ENCODE results near the gene TNNC2.
"Not testable (repeated sequence)": the region's sequence is repeated elsewhere in the genome, so short reads cannot be mapped to it uniquely, and the experiment has no call there.

TNNC2 gene

DNA sequence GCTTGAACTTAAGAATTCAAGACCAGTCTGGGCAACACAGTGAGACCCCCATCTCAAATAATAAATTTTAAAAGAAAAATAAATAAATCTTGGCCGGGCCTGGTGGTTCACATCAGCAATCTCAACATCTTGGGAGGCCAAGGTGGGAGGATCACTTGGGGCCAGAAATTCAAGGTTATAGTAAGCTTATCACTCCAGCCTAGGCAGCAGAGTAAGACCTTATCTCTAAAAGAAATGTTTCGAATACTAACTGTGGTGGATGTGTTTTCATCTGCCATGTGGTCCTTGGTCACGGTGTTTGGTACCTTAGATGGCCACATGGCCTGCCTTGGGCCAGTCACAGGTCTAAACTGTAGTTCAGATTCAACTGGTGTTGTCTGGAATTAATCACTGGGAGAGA lies 8.9 kb downstream of the TNNC2 start:
- DNase-seq: no peak

- no peak for DNase-seq
These were observed 9.5 kb downstream of the TNNC2 start for GRCh38 chr20:45817376-45818194.

DNA sequence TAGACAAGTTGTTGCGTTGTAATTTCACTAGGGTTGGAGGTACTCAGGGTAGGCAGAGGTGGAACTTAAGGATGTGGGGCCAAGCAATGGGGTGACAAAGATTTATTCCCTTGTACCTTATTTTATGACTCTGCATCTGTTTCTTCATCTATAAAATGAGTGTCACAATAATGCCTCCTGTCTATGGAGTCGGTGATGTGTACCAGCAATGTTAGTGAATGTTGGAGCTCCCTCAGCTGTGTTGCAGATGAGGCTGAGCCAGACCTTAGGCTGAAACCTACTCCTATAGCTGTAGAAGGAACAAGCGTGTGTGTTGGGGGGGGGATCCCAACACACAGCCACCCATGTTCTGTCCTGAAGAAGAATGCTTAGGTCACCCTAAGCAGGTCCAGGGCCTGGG lies 10.2 kb downstream of the TNNC2 start:
- DNase-seq: no peak

DNA sequence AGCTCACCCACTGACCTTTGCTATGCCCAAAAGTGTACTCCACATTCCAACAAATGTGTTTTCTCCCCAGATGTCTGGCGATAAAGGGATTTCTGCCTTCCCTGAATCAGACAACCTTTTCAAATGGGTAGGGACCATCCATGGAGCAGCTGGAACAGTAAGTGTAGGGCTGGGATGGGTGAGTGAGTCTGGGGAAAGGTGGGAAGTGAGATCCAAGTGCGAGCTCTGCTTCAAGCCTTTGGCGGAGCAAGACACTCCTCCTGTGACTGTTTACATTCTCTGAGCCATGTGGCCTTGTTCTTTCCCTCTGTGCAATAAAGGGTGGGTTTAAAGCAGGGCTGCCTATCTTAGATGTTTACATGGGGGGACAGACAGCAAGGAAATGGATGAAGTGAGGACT lies 12.8 kb downstream of the TNNC2 start:
- DNase-seq: no peak

DNA sequence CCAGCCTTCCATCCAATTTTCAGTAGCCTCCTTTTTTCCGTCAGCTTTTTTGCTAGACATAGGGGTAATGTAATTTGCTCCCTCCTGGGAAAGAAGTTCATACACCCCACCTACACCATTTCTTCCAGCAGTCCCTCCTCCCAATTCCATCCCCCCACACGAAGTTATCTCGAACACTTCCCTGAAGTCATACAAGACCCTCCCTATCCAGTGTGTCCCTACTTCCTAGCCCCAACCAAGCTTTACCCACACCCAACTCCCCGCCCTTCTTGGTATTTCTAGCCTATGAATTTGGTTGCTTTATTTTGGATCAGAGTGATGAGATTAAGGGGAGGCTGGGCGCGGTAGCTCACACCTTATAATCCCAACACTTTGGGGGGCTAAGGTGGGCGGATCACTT lies 13.6 kb downstream of the TNNC2 start:
- no peak for DNase-seq

- no peak for DNase-seq
These were observed 14.1 kb downstream of the TNNC2 start for GRCh38 chr20:45813006-45813340.

DNA sequence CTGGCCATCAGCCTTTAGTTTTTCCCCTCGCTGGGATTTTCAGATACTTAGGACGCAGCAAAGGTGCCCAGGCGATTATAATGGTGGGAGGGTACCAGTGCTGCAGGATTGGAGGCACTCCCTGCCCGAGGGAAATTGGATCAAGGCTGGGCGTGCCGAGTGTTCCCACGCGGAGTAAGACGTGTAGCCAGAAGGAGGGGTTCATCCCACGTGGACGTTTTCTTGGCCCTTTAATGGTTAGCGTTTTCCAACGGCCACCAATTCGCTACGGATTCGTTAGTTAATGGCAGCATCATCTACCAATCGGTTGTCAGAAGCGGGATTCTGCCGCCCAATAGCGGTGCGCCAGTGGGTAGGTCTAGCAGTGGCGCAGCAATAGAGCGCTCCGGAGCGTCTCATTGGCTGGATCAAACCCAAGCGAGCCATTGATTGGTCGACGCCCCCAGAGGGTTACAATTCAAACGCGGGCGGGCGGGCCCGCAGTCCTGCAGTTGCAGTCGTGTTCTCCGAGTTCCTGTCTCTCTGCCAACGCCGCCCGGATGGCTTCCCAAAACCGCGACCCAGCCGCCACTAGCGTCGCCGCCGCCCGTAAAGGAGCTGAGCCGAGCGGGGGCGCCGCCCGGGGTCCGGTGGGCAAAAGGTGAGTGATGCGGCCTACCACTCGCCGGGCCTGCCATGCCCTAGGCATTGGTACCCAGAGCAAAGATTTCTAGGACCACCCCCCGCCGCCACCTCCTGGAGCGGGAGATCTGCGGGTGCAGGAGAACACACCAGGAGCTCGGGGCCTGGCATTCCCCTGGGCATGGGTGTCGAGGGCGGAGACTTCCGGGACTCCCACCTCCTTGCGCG lies 14.7 kb downstream of the TNNC2 start, which contains the start of gene UBE2C:
Gene UBE2C (plus strand): TSS at position 488 of the 849 bp plus-strand sequence. CDS start 52 bp downstream, at position 540.
- peak; percentile 97 for DNase-seq

DNA sequence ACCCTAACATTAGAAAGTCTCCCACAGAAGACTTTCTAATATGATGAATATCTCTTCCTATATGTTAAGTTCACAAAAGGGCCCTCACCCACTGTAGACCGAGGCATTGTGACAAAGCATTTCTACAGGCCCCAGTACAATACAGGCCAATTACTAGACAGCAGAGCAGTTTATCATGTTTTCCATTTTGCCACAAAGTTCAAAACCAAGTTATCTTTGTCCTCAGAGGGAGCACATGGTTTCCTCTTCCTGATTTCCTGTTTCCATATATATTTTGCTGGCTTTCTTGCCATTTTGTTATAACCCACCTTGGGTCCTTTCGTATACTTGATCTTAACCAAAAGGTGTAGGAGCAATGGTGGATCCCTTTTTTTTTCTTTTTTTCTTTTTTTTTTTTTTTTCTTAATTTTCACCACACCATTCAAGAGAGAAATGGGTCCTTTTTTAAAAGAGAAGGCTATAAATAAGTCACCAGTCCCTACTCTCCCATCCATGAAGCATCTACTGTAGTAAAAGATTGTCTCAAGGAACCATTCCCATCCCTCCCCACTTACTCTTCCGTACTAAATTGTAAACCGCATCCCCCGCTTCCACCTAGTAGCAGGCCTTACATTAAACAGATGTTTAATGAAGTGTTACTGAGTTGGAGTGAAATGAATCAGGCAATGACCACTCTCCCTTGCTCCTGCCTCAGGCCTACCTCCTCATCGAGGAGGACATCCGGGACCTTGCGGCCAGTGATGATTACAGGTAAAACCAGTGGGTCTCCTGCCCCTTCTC lies 16.7 kb downstream of the TNNC2 start:
- no peak for DNase-seq

- DNase-seq: no peak
These were observed 25.3 kb downstream of the TNNC2 start for GRCh38 chr20:45801851-45802250.

DNA sequence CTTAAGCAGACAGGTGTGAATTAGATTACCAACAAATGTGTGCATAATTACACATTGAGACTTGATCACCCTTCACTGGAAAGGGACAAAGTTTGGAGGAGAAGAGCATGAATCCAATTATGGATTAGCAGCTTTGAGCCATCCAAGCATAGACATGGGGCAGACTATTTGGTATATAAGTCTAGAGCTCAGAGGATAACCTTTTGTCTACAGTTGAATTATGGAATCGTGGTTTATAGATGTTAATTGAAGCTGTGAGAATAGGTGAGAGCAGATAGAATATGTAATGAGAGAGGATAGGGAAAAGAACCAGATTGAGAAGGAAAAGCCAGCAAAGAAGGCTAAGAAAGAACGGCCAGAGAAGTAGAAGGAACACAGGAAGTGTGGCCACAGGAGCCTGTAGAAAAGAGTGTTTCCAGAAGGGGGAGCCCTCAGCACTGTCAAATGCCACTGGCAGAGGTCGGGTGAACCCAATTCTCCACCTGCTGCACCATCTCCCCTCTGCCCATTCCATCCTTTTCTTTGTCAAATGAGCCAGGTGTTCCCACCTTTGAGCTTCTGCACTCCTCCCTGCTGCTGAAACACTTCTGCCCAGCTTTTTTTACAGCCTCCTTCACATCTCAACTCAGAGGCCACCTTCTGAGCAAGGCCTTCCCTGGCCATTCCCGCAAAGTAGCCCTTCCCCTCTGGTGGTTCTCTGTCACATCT lies 28.0 kb downstream of the TNNC2 start:
- peak; percentile 77 for DNase-seq

DNA sequence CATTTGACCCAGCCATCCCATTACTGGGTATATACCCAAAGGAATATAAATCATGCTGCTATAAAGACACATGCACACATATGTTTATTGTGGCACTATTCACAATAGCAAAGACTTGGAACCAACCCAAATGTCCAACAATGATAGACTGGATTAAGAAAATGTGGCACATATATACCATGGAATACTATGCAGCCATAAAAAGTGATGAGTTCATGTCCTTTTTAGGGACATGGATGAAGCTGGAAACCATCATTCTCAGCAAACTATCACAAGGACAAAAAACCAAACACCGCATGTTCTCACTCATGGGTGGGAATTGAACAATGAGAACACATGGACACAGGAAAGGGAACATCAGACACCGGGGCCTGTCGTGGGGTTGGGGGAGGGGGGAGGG lies 29.2 kb downstream of the TNNC2 start:
- not testable (repeated sequence) for DNase-seq

- DNase-seq: not testable (repeated sequence)
These were observed 29.6 kb downstream of the TNNC2 start for GRCh38 chr20:45797510-45797909.

DNA sequence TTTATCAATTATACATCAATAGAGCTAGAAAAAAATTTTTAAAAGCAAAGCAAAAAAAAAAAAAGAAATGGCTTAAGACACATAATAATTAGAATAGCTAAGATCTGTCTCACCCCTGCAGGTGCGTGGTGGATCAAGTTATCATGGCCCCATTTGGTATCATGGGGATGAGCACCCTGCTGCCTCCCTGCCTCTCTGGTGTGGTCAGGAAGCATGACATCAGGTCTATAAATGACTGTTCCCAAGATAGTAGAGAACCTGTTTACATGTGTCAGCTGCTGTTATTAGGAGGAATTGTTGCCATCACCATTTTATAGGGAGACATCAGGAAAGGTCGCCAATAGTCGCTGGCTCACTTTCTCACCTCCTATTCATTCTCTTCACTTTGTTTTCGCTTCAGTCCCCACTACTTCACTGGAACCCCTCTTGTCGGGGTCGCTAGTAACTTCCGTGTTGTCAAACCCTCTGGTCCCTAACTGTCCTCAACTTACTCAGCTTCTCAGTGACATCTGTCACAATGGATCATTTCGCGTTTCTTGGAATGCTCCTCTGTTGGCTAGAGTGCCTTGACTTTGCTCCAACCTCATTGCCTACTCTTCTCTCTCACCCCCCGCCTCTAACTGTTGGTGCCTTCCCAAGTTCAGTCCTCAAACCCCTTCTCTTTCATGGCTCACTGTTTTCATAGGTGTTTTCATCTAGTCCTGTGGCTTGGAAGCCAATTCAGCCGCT lies 30.6 kb downstream of the TNNC2 start:
- DNase-seq: no peak

- DNase-seq: no peak
These were observed 34.6 kb downstream of the TNNC2 start for GRCh38 chr20:45792317-45793118.

- no peak for DNase-seq
These were observed 38.8 kb downstream of the TNNC2 start for GRCh38 chr20:45788351-45788750.

DNA sequence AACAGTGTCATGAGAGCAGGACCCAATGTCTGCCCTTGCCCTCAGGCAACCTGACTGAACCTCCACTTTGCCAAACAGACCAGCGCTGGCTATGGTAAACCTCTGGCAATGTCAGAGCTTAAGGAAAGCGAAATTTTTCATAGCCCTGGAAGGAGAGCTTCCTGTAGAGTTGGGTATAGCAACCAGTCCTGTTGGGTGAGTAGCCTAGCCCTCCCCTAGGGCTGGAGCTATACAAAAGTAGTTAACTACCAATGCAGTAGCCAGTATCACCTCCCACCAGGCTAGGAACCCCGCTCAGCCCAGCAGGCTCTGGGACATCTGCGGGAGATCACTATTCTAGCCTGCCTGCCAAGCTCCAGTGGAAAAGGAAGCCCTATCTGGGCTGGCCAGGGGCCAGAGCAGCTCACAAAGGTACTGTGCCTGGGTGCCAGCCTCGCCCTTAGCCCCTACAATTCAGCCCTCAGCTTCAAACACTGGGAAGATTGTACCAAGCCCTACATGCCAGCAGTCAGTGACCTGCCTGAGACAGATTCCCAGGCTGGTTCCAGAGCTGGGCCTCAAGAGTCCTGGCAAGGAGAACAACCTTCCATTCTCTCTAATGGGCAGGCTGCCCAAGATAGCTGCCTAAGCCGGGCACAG lies 43.3 kb downstream of the TNNC2 start:
- DNase-seq: no peak

GRCh38 chr20:45782890-45783289 lies 44.2 kb downstream of the TNNC2 start:
- no peak for DNase-seq

- no peak for DNase-seq
These were observed 45.7 kb downstream of the TNNC2 start for GRCh38 chr20:45781391-45781931.

GRCh38 chr20:45780159-45780558 lies 47.0 kb downstream of the TNNC2 start:
- no peak for DNase-seq

Measured in CD4-positive, alpha-beta T cell treated with Interleukin-10 for 1 hour (primary cell).